Adipocyte (in vitro differentiated cells): Measurements from ENCODE around the gene NFKBIE.

Source experiments
- DNase-seq: peaks from one replicate; pipeline ENCODE4 v3.0.0-alpha.2; 2015; ENCODE audit warnings: low read depth
- H3K27me3 ChIP-seq: replicated peaks from 2 replicates; pipeline ENCODE4 v1.7.0; 2013; ENCODE audit warnings: mild to moderate bottlenecking, low read length, moderate library complexity; ENCODE audit not compliant: control insufficient read depth, insufficient read depth
- H3K36me3 ChIP-seq: 2 replicates; pipeline ENCODE4 v1.7.0; 2013; ENCODE audit warnings: low read length, mild to moderate bottlenecking, moderate library complexity; ENCODE audit not compliant: control insufficient read depth, insufficient read depth, severe bottlenecking
- H3K4me1 ChIP-seq: 2 replicates; pipeline ENCODE4 v1.7.0; 2013; ENCODE audit warnings: mild to moderate bottlenecking, low read length, moderate library complexity; ENCODE audit not compliant: control insufficient read depth, insufficient read depth
- H3K4me3 ChIP-seq: 2 replicates; pipeline ENCODE4 v1.7.0; 2013; ENCODE audit warnings: mild to moderate bottlenecking, low read length, moderate library complexity
- H3K9ac ChIP-seq: 2 replicates; pipeline ENCODE4 v1.7.0; 2013; ENCODE audit warnings: mild to moderate bottlenecking, low read length, moderate library complexity
- H3K9me3 ChIP-seq: 2 replicates; pipeline ENCODE4 v1.7.0; 2013; ENCODE audit warnings: mild to moderate bottlenecking, low read length, moderate library complexity; ENCODE audit not compliant: control insufficient read depth

The NFKBIE gene

DNA sequence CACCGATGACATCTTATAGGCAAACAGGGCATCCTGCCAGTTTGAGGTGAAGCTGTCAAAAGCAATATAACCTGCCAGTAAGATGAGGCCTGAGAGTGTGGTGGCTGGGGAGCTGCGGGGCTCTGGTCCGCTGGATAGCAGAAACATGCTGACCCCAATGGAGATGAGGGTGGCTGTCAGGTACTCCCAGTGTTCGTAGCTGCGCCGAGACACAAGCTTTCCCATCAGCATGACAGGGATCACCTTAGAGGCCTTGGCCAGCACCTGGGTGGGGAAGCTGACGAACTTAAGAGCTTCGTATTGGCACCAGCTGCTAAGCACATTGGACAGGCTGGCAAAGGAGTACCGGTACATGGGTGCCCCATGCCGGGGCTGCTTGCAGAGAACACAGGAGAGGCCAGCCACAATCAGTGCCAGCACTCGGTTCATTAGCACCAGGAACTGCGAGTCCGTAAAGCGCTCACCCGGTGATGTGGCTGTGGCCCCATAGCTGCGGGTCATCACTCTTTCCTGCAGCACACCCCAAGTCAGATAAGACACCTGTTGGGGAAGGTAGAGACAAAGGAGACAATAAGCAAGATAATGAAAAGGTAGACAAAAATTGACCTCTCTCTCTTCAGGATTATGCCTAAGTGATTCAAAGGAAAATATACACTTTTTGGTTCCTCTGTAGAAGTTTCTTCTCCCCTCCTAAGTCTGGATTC is 10.1 kb downstream of the NFKBIE start:
- Histone ChIP-seq H3K9me3 (no peaks in the 10 kb centered on the region), H3K36me3 (peaks cover 57% of the 10 kb centered on the region), H3K9ac (no peak overlapping the region), H3K27me3 (no peaks in the 10 kb centered on the region), H3K4me3 (no peak overlapping the region), H3K4me1 (peaks cover 15% of the 10 kb centered on the region)
- DNase-seq, result no peak

DNA sequence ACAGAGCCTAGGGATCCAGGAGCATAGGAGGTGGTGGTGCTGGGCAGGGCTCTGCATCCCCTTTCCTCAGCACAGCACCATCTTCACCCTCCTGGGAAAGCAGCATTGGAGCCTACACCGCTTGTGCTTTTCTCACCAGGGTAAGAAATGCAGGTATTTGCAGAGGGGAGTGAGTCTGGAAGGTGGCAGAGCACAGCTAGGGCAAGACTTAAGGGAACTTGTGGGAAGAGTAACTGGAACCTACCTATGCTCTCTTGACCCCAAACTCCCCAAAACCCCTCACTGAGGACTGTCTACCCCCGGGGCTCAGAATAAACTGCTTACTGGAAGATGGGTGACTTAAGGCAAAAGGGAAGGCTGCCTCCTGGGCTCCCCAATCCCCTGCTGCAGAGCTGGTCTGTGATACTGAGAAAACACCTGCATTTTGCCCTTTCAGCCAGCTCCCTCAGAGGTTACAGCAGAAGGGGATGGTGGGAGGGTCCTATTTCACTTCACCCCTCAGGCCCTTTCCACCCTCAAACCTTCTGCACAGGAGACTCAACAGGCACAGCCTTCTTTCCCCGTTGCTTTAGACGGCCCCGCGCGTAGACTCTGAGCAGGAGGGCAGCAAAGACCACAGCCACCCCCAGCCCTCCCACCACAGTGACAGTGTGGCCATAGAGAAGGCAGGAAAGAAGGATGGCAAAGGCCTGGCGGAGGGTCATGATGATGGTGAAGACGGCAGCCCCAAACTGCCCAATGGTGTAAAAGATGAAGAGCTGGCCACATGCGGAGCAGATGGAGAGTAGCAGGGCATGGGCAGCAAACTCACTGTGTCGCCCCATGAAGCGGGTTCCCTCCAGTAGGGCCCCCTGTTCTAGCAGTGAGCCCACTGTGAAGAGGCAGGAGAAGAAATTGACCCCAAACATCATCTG is 10.9 kb downstream of the NFKBIE start:
- Histone ChIP-seq H3K36me3 (peaks cover 65% of the 10 kb centered on the region), H3K9me3 (no peaks in the 10 kb centered on the region), H3K4me1 (peaks cover 19% of the 10 kb centered on the region), H3K27me3 (no peaks in the 10 kb centered on the region), H3K9ac (peak overlapping the region; percentile 23), H3K4me3 (no peak overlapping the region)
- DNase-seq, result no peak

DNA sequence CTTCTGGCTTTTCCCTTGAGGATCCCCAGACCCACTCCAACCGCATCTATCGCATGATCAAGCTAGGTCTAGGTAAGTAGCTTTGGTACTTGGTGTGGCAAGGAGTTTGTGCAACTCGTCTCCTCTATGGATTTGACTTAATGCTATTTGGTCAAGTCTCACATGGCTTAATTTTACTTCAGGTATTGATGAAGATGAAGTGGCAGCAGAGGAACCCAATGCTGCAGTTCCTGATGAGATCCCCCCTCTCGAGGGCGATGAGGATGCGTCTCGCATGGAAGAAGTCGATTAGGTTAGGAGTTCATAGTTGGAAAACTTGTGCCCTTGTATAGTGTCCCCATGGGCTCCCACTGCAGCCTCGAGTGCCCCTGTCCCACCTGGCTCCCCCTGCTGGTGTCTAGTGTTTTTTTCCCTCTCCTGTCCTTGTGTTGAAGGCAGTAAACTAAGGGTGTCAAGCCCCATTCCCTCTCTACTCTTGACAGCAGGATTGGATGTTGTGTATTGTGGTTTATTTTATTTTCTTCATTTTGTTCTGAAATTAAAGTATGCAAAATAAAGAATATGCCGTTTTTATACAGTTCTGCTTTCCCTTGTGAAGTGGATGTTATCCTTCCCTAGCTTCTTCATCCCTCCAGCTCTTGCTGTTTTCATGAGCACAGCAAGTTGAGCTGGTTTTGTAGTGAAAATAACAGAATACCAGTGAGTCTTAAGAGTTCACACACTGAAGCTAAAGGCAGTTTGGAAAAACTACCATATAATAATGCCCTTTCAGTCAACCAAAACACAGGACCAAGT is 11.8 kb downstream of the NFKBIE start:
- H3K27me3 ChIP-seq, result no peaks in the 10 kb centered on the region
- H3K36me3 ChIP-seq, result peaks cover 74% of the 10 kb centered on the region
- H3K9me3 ChIP-seq, result no peaks in the 10 kb centered on the region
- peak; percentile 60 for DNase-seq
- peaks cover 29% of the 10 kb centered on the region for H3K4me1 ChIP-seq
- H3K9ac ChIP-seq, result peak overlapping the region; percentile 37
- H3K4me3 ChIP-seq, result no peak overlapping the region

DNA sequence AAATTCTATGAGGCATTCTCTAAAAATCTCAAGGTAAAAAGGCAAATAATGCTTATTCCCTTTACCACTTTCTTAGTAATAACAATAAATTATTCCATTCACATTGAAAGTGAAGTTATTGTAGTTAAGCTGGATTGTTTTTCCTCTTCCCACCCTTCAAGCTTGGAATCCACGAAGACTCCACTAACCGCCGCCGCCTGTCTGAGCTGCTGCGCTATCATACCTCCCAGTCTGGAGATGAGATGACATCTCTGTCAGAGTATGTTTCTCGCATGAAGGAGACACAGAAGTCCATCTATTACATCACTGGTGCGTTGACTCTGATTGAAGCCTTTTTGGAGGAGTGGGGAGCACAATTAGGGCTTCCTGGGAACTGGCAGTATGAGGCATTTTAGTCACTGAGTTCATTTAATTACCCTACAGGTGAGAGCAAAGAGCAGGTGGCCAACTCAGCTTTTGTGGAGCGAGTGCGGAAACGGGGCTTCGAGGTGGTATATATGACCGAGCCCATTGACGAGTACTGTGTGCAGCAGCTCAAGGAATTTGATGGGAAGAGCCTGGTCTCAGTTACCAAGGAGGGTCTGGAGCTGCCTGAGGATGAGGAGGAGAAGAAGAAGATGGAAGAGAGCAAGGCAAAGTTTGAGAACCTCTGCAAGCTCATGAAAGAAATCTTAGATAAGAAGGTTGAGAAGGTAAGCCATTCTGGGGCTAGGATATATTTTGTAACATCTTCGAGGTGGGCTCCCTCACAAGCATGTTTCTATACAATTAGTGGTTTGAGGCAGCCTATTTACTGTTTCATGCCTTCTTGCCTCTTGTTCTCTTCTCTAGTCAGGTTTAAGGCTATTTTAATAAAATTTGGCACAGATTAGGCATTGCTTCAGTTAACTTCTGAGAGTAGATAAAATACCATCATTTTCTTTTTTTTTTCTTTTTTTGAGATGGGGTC is 13.5 kb downstream of the NFKBIE start:
- DNase-seq, result no peak
- H3K4me1 ChIP-seq, result peaks cover 25% of the 10 kb centered on the region
- no peaks in the 10 kb centered on the region for H3K27me3 ChIP-seq
- no peaks in the 10 kb centered on the region for H3K9me3 ChIP-seq
- H3K36me3 ChIP-seq, result peaks cover 74% of the 10 kb centered on the region
- no peak overlapping the region for H3K4me3 ChIP-seq
- H3K9ac ChIP-seq, result no peak overlapping the region

DNA sequence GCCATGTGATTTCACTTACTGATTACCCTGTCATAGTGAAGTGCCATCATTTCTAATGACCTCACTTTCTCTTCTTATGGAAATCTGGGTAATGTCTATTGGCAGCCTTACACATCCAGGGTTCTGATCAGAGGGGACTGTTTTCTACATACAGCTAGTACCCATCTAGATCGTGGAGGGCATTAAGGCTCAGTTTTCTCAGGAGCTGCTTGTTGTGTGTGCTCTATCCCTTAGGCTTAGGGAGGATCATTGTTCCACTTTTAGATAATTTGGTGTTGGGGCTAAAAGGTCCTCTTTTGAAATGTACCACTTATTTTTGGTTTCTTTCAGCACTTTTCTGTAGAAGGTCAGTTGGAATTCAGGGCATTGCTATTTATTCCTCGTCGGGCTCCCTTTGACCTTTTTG is 14.6 kb downstream of the NFKBIE start:
- no peak for DNase-seq
- Histone ChIP-seq H3K4me1 (peaks cover 18% of the 10 kb centered on the region), H3K4me3 (no peak overlapping the region), H3K27me3 (no peaks in the 10 kb centered on the region), H3K9ac (no peak overlapping the region), H3K36me3 (peaks cover 72% of the 10 kb centered on the region), H3K9me3 (no peaks in the 10 kb centered on the region)

DNA sequence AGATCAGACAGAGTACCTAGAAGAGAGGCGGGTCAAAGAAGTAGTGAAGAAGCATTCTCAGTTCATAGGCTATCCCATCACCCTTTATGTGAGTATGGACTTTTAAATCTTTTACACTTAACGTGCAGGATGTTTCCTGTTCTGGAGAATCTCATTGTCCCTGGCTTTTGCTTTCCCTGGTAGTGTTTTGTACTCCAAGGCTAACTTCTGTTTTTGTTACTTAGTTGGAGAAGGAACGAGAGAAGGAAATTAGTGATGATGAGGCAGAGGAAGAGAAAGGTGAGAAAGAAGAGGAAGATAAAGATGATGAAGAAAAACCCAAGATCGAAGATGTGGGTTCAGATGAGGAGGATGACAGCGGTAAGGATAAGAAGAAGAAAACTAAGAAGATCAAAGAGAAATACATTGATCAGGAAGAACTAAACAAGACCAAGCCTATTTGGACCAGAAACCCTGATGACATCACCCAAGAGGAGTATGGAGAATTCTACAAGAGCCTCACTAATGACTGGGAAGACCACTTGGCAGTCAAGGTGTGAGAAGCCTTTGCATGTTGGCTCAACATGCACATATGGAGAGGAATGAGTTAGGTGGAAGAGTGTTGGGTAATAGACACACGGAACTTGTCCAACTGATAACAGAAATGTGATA is 15.2 kb downstream of the NFKBIE start:
- Histone ChIP-seq H3K4me1 (peaks cover 23% of the 10 kb centered on the region), H3K27me3 (no peaks in the 10 kb centered on the region), H3K9me3 (no peaks in the 10 kb centered on the region), H3K9ac (no peak overlapping the region), H3K4me3 (no peak overlapping the region), H3K36me3 (peaks cover 66% of the 10 kb centered on the region)
- DNase-seq, result no peak

DNA sequence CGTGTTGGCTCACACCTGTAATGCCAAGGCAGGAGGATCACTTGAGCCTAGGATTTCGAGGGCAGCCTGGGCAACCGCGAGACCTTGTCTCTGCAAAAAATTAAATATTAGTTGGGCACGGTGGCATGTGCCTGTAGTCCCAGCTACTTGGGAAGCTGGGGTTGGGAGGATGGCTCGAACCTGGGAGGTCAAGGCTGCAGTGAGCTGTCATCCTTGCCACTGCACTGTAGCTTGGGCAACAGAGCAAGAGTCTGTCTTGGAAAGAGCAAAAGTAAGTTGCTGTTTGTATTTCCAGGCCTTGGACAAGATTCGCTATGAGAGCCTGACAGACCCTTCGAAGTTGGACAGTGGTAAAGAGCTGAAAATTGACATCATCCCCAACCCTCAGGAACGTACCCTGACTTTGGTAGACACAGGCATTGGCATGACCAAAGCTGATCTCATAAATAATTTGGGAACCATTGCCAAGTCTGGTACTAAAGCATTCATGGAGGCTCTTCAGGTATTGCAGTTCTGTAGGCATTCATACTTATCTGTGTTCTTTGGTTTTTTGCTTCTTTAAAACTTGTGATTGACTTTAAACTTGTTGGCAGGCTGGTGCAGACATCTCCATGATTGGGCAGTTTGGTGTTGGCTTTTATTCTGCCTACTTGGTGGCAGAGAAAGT is 16.1 kb downstream of the NFKBIE start:
- Histone ChIP-seq H3K4me3 (peak overlapping the region; percentile 100), H3K27me3 (no peaks in the 10 kb centered on the region), H3K36me3 (peaks cover 57% of the 10 kb centered on the region)

DNA sequence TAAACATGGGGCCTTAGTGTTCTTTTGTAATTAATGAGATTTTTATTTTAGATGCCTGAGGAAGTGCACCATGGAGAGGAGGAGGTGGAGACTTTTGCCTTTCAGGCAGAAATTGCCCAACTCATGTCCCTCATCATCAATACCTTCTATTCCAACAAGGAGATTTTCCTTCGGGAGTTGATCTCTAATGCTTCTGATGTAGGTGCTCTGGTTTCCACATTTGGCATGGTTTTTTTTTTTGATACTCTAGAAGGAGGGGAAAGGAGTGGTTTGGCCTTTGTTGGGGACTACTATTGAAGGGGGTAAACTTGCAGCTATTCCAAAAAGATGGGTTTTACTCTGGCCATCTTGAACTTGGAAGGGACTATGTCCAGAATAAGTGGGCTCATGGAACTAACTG is 16.8 kb downstream of the NFKBIE start:
- peaks cover 23% of the 10 kb centered on the region for H3K4me1 ChIP-seq
- H3K4me3 ChIP-seq, result peak overlapping the region; percentile 100
- no peak for DNase-seq
- no peaks in the 10 kb centered on the region for H3K27me3 ChIP-seq
- peak overlapping the region; percentile 100 for H3K9ac ChIP-seq
- H3K36me3 ChIP-seq, result peaks cover 50% of the 10 kb centered on the region
- no peaks in the 10 kb centered on the region for H3K9me3 ChIP-seq

More for the DNA sequence above, 16.1 kb downstream of the NFKBIE start:
- DNase-seq, result no peak
- Histone ChIP-seq H3K9me3 (no peaks in the 10 kb centered on the region), H3K4me1 (peaks cover 23% of the 10 kb centered on the region), H3K9ac (peak overlapping the region; percentile 100)

DNA sequence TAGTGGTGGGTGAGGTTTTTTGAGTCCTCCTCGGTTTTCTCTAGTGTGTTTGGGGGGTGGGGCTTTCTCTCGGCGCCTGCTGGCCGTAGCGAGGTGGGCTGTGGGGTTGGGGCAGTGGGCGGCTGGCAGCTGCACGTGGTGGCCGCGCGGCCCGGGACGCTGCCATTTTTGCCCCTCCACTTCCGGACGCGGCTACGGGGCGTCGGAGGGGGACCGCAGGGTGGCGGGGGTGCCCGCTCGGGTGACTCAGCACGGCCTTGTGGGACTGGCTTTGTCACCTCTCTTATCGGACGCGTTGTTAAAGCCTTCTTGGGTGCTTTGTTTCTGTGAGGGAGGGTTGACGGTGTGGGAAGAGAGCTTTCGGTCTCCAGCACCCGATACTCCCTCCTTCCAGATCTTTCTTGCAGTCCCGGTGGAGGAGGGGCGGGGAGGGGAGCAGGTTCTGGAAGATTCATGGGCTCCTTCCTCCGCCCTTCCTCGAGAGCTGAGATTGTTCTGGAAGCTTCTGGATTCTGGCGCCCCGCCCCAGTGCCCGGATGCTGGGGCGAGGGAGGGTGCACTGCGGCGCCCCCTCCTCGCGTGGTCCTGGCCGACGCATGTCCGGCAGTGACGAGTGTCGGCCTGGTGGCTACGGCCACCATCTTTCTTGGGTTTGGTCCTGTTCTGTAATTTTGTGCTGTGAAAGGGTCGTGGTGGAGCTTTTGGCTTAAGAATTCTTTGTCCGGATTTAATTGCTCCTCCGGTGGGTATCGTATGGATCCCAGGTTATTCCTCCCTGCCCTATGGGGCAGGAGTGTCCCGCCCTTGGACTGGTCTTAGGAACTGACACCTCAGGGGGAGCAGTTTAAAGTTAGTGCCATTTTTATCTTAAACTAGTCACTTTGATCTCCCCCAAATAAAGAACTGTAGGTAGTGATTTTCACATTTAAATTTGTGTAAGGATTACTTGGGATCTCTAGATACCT is 17.7 kb downstream of the NFKBIE start:
- peak; percentile 74 for DNase-seq
- Histone ChIP-seq H3K9me3 (no peaks in the 10 kb centered on the region), H3K4me1 (peaks cover 23% of the 10 kb centered on the region), H3K27me3 (no peaks in the 10 kb centered on the region), H3K9ac (peak overlapping the region; percentile 100), H3K4me3 (peak overlapping the region; percentile 100), H3K36me3 (peaks cover 41% of the 10 kb centered on the region)
